Measurements from ENCODE around the gene MYOZ2.

Gene MYOZ2

DNA sequence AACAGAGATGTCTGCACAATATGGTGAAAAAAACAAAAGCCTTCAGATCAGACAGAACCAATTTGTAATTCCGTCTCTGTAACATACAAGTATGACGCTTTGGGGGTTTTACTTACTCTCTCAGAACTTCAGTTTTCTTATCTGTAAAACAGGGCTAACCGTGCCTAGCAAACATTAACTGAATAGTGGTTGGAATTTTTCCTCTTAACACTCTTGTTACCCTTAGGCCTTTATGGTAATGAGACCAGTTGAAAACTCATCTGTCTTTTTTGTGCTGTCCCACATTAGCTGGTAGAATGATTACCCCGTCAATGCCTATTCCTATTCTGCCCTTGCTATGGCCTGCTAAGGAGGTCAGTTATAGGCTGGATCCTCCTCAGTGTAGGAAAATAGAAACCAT is 4.5 kb upstream of the MYOZ2 start (continued):
- TF ChIP-seq, protein P1, sequence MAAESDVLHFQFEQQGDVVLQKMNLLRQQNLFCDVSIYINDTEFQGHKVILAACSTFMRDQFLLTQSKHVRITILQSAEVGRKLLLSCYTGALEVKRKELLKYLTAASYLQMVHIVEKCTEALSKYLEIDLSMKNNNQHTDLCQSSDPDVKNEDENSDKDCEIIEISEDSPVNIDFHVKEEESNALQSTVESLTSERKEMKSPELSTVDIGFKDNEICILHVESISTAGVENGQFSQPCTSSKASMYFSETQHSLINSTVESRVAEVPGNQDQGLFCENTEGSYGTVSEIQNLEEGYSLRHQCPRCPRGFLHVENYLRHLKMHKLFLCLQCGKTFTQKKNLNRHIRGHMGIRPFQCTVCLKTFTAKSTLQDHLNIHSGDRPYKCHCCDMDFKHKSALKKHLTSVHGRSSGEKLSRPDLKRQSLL (tag by site-specific recombination; IDR thresholded peaks at IDR 0.05) = no peak
- no peak for TF ChIP-seq ZNF704 (tag by site-specific recombination; IDR thresholded peaks at IDR 0.05)
- TF ChIP-seq ZNF561 (tag by site-specific recombination; IDR thresholded peaks at IDR 0.05; ENCODE audit: borderline replicate concordance) = no peak
- no peak for TF ChIP-seq ZNF26 (tag by site-specific recombination; IDR thresholded peaks at IDR 0.05)
- TF ChIP-seq EGR2 (tag by site-specific recombination; IDR thresholded peaks at IDR 0.05; ENCODE audit: low read depth) = no peak
- TF ChIP-seq, protein P2, sequence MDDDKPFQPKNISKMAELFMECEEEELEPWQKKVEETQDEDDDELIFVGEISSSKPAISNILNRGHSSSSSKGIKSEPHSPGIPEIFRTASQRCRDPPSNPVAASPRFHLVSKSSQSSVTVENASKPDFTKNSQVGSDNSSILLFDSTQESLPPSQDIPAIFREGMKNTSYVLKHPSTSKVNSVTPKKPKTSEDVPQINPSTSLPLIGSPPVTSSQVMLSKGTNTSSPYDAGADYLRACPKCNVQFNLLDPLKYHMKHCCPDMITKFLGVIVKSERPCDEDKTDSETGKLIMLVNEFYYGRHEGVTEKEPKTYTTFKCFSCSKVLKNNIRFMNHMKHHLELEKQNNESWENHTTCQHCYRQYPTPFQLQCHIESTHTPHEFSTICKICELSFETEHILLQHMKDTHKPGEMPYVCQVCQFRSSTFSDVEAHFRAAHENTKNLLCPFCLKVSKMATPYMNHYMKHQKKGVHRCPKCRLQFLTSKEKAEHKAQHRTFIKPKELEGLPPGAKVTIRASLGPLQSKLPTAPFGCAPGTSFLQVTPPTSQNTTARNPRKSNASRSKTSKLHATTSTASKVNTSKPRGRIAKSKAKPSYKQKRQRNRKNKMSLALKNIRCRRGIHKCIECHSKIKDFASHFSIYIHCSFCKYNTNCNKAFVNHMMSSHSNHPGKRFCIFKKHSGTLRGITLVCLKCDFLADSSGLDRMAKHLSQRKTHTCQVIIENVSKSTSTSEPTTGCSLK (tag by site-specific recombination; IDR thresholded peaks at IDR 0.05) = no peak
- TF ChIP-seq ZNF776 (tag by site-specific recombination; IDR thresholded peaks at IDR 0.05; ENCODE audit: borderline replicate concordance) = no peak
- TF ChIP-seq, protein P3, sequence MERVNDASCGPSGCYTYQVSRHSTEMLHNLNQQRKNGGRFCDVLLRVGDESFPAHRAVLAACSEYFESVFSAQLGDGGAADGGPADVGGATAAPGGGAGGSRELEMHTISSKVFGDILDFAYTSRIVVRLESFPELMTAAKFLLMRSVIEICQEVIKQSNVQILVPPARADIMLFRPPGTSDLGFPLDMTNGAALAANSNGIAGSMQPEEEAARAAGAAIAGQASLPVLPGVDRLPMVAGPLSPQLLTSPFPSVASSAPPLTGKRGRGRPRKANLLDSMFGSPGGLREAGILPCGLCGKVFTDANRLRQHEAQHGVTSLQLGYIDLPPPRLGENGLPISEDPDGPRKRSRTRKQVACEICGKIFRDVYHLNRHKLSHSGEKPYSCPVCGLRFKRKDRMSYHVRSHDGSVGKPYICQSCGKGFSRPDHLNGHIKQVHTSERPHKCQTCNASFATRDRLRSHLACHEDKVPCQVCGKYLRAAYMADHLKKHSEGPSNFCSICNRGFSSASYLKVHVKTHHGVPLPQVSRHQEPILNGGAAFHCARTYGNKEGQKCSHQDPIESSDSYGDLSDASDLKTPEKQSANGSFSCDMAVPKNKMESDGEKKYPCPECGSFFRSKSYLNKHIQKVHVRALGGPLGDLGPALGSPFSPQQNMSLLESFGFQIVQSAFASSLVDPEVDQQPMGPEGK (tag by site-specific recombination; IDR thresholded peaks at IDR 0.05) = no peak
- TF ChIP-seq ZBTB8A (tag by site-specific recombination; IDR thresholded peaks at IDR 0.05) = no peak

DNA sequence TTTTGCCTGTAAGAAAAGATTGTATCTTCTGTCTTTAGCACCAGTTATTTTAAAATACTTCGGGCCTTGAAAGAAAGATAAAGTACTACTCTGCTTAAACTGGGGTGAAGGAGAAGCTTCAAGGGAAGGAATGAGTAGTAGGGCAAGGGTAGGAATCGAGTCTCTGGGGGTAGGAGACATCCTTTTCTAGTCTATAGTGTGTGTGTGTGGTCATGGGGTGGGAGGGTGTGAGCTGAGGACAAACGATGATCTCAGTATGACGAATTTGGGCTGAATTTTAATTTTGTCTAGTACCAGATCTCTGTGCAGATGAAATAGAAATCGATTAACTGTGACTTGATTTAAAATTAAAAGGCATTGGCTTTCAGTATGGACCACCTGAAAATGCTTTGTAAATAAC is 3.3 kb upstream of the MYOZ2 start:
- H3K27ac ChIP-seq (ENCODE audit: extremely low read depth, low read depth, low read length) = no peak overlapping the region
- POLR2A ChIA-PET = no interaction called here
- TF ChIP-seq ZNF16 (tag by site-specific recombination; IDR thresholded peaks at IDR 0.05; ENCODE audit: low read depth) = no peak
- no peak for TF ChIP-seq ZNF202 (tag by site-specific recombination; IDR thresholded peaks at IDR 0.05; ENCODE audit: borderline replicate concordance)
- TF ChIP-seq ZNF391 (tag by site-specific recombination; IDR thresholded peaks at IDR 0.05; ENCODE audit: borderline replicate concordance, low read depth) = no peak
- TF ChIP-seq KLF1 (tag by site-specific recombination; IDR thresholded peaks at IDR 0.05) = no peak
- no peak for TF ChIP-seq ZNF488 (tag by site-specific recombination; IDR thresholded peaks at IDR 0.05)
- TF ChIP-seq ZNF76 (tag by site-specific recombination; IDR thresholded peaks at IDR 0.05; ENCODE audit: borderline replicate concordance, low read depth) = no peak
- no peaks in the 10 kb centered on the region for H3K9me3 ChIP-seq (ENCODE audit: control insufficient read depth, insufficient read depth, low read depth, low read length)
- CTCF ChIA-PET = no interaction called here
- H3K4me1 ChIP-seq (ENCODE audit: control insufficient read depth, insufficient read depth, low read length) = no peaks in the 10 kb centered on the region
- no peak overlapping the region for H3K4me3 ChIP-seq (ENCODE audit: low read depth, low read length)
- H3K36me3 ChIP-seq (ENCODE audit: control insufficient read depth in 2 of 2, insufficient read depth in 1 of 2, low read length in 2 of 2) = no peaks in the 10 kb centered on the region
